OCI-LY1 (cell line): Measurements from ENCODE around the gene ERG28.

ENCODE experiments used
- EZH2 ChIP-seq: fragments of 200-600 bp; sonication (generic), shearing (Covaris generic); IDR thresholded peaks from 2 replicates; pipeline ENCODE4 v1.8.0; 2017; ENCODE audit warnings: borderline replicate concordance, mixed run types, mild to moderate bottlenecking, antibody characterized with exemption, low read length, moderate library complexity, mixed read lengths
- TF ChIP-seq, protein P1 (sequence below): fragments of 200-600 bp; sonication (generic), shearing (Covaris generic); IDR thresholded peaks from 2 replicates; pipeline ENCODE4 v1.5.1; 2017; ENCODE audit warnings: mild to moderate bottlenecking, antibody characterized with exemption, low read length, moderate library complexity, mixed read lengths

DNA sequence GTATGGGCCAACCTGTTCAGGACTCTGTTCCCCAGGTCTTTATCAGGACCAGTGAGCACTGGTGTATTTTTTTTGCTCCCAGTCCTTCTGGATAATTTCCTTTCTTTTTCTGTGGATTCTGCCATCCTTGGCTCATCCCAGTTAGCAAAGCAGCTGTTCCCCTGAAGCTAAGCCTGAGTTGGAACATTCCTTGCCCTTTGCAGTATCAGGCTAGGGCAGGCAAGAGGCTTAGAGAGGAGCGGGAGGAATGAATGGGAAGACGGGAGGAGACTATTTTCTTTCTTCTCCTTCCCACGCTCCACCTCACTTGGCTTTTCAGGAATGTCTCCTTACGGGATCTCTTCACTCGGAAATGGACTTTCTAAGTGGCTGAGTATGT lies 29.2 kb downstream of the ERG28 start:
- TF ChIP-seq, protein P1, sequence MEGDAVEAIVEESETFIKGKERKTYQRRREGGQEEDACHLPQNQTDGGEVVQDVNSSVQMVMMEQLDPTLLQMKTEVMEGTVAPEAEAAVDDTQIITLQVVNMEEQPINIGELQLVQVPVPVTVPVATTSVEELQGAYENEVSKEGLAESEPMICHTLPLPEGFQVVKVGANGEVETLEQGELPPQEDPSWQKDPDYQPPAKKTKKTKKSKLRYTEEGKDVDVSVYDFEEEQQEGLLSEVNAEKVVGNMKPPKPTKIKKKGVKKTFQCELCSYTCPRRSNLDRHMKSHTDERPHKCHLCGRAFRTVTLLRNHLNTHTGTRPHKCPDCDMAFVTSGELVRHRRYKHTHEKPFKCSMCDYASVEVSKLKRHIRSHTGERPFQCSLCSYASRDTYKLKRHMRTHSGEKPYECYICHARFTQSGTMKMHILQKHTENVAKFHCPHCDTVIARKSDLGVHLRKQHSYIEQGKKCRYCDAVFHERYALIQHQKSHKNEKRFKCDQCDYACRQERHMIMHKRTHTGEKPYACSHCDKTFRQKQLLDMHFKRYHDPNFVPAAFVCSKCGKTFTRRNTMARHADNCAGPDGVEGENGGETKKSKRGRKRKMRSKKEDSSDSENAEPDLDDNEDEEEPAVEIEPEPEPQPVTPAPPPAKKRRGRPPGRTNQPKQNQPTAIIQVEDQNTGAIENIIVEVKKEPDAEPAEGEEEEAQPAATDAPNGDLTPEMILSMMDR, result no peak
- no peak for TF ChIP-seq EZH2
